Suprapubic skin (tissue), 3 donors: Measurements from ENCODE around the gene FAM228A.

Source experiments
- EP300 ChIP-seq: sonication (generic); formaldehyde crosslinking; IDR thresholded peaks from one replicate; pipeline ENCODE4 v1.6.1; 2017; ENCODE audit warnings: antibody characterized with exemption
- POLR2A ChIP-seq, 2 donors: fragments of 450-650 bp; IDR thresholded peaks; one replicate each; pipeline ENCODE4 v1.6.1; 2017; ENCODE audit warnings: antibody characterized with exemption in 2 of 2, mild to moderate bottlenecking in 2 of 2, moderate library complexity in 2 of 2
- TF ChIP-seq, protein P1 (sequence below), 2 donors: fragments of 200-600 bp in 1 of 2; fragments of 450-650 bp in 1 of 2; sonication (generic) in 1 of 2; IDR thresholded peaks; one replicate each; pipeline ENCODE4 v1.5.1; 2016 to 2019; ENCODE audit warnings: antibody characterized with exemption in 2 of 2, mild to moderate bottlenecking in 1 of 2, moderate library complexity in 1 of 2

DNA sequence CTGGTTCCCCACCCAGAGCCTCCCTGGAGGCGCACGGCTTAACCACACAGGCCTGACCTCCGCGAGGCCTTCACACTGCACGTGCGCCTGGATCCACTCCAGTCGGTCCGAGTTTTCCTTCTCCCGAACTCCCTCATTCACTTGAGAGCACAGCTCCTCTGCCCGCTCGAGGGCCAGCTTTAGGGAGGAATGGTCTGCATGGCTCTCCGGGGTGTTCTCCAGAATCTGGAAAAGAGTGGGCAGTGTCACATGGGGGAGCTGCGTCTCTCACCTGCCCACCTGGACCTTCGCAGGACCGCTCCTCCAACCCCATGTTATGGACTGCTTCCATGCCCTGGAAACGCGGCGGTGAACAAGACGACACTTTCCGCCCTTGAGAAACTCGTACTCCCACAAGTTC, 35.9 kb downstream of the FAM228A start:
- TF ChIP-seq EP300 (no peak), POLR2A (IDR thresholded peaks at IDR 0.05) (no peak)
- TF ChIP-seq, protein P1, sequence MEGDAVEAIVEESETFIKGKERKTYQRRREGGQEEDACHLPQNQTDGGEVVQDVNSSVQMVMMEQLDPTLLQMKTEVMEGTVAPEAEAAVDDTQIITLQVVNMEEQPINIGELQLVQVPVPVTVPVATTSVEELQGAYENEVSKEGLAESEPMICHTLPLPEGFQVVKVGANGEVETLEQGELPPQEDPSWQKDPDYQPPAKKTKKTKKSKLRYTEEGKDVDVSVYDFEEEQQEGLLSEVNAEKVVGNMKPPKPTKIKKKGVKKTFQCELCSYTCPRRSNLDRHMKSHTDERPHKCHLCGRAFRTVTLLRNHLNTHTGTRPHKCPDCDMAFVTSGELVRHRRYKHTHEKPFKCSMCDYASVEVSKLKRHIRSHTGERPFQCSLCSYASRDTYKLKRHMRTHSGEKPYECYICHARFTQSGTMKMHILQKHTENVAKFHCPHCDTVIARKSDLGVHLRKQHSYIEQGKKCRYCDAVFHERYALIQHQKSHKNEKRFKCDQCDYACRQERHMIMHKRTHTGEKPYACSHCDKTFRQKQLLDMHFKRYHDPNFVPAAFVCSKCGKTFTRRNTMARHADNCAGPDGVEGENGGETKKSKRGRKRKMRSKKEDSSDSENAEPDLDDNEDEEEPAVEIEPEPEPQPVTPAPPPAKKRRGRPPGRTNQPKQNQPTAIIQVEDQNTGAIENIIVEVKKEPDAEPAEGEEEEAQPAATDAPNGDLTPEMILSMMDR (IDR thresholded peaks at IDR 0.05), result no peak
